AG04450 (cell line): ENCODE measurements around the gene BANP. TPM values are rescaled to one million over a fixed set of nuclear protein-coding genes. Genes with fewer than 3 reads are reported as not detected.

Experiments used
- CTCF ChIA-PET: fragments of 300-600, 350-600 bp; formaldehyde crosslinking; extraction: SDS; loops from one replicate; lab custom pipeline; 2022; ENCODE audit warnings: antibody characterized with exemption, inconsistent platforms; lab: Charles Lee
- POLR2A ChIA-PET: fragments of 350-600 bp; formaldehyde crosslinking; extraction: SDS; loops from one replicate; lab custom pipeline; 2021; ENCODE audit warnings: antibody characterized with exemption, inconsistent platforms; lab: Yijun Ruan, JAX
- DNase-seq: peaks from one replicate; pipeline ENCODE4 v3.0.0-alpha.2; 2011; ENCODE audit warnings: low read depth, low spot score
- H3K27ac ChIP-seq: one replicate; pipeline ENCODE4 v1.5.1; 2012; ENCODE audit warnings: low read depth, low read length, control low read depth
- H3K27me3 ChIP-seq: one replicate; pipeline ENCODE4 v1.6.0; 2012; ENCODE audit warnings: low read length; ENCODE audit not compliant: control insufficient read depth, insufficient read depth
- H3K4me3 ChIP-seq: 2 replicates; pipeline ENCODE4 v1.5.1; 2011; ENCODE audit warnings: mild to moderate bottlenecking, low read depth, low read length, control low read depth
- H3K9me3 ChIP-seq: 2 replicates; pipeline ENCODE4 v1.5.1; 2012; ENCODE audit warnings: low read length; ENCODE audit not compliant: control insufficient read depth, insufficient read depth
- CTCF ChIP-seq: IDR thresholded peaks from 2 replicates; pipeline ENCODE4 v1.5.1; 2011; ENCODE audit warnings: low read depth, low read length, control low read depth, inconsistent platforms
- polyA plus RNA-seq: library from polyadenylated mRNA; depleted of rRNA; stranded (reverse); fragments of >200 nt; gene quantifications from 2 replicates; pipeline ENCODE4 v1.2.3, GENCODE V29; 2011

The BANP gene
- polyA plus RNA-seq, 1 experiment, result 18.6 TPM

DNA sequence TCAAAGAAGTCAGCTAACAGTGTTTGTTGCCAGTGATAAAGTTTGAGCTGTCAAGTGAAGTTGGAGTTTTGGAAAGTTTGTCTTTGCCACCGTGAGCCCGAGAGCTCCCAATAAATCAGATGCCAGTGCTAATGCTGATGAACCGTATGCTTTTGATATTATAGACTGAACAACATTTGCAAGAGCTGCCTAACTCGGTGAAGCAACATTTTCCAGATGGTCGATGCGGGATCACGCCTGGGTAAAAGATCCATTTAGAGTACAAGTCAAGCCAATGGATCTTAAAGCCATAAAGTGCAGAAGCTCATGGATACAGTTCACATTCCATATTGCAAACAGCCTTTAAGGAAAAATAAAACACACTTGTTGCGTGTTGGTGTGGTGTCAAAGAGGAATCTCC, 9.6 kb downstream of the BANP start:
- ChIA-PET CTCF (no interaction called here), POLR2A (no interaction called here)
- no peak for DNase-seq

DNA sequence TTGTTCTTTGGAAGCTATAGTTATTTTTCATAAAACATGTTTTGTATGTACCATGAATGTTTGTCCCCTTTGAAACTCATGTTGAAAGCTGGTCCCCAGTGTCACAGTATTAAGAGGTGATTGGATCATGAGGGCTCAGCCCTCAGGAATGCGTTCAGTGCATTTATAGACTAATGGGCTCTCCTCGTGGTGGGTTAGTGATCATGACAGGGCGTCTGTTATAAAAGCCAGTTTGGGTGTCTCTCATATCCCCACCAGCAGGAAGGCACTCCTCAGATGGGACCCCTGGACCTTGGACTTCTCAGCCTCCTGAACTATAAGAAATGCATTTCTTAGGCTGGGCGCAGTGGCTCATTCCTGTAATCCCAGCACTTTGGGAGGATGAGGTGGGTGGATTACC, 10.4 kb downstream of the BANP start:
- CTCF ChIA-PET, result no interaction called here
- no peak overlapping the region for H3K27ac ChIP-seq
- DNase-seq, result no peak
- TF ChIP-seq CTCF, result no peak
- no peaks in the 10 kb centered on the region; the same call in 1 of the 2 replicates for H3K9me3 ChIP-seq
- POLR2A ChIA-PET, result interaction anchor here (0.8 kb wide), 1 partner anchor 376 kb away, joined by 4 read pairs; no protein-coding TSS in a partner anchor
- no peaks in the 10 kb centered on the region for H3K27me3 ChIP-seq
- no peak overlapping the region for H3K4me3 ChIP-seq

More for the DNA sequence above, 9.6 kb downstream of the BANP start:
- Histone ChIP-seq H3K4me3 (no peak overlapping the region), H3K27me3 (no peaks in the 10 kb centered on the region), H3K27ac (no peak overlapping the region), H3K9me3 (no peaks in the 10 kb centered on the region; the same call in 1 of the 2 replicates)
- TF ChIP-seq CTCF, result no peak

DNA sequence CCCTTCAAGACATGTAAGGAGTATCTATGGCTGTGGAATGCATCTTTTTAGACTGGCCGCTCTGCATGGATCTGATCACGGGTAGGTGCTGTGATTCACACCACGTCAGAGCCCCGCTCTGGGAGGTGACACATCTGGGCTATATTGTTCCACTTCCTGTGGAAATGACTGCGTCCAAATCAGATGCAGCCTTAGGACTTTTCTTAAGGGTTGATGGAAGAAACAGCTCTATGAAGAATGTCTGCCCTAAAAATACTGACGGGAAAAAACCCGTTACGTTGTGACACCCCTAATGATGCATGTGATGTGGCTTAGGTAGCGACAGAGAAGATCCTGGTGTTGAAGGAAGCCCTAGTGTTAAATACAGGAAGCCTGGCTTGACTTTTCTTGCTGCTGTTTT, 12.2 kb downstream of the BANP start:
- DNase-seq, result no peak
- Histone ChIP-seq H3K27ac (peak overlapping the region; percentile 21), H3K27me3 (no peaks in the 10 kb centered on the region), H3K9me3 (no peaks in the 10 kb centered on the region), H3K4me3 (no peak overlapping the region)
- CTCF ChIA-PET, result no interaction called here
- TF ChIP-seq CTCF, result no peak
- POLR2A ChIA-PET, result interaction anchor here (1.4 kb wide), 1 partner anchor 12 kb away, joined by 3 read pairs; the partner anchor contains the start of gene BANP

GRCh38 chr16:87964049-87964659, 12.9 kb downstream of the BANP start:
- no peak for TF ChIP-seq CTCF
- Histone ChIP-seq H3K9me3 (no peaks in the 10 kb centered on the region), H3K4me3 (no peak overlapping the region), H3K27ac (no peak overlapping the region), H3K27me3 (no peaks in the 10 kb centered on the region)
- DNase-seq, result no peak
- ChIA-PET CTCF (interaction anchor here (0.7 kb wide), 1 partner anchor 942 kb away, joined by 3 read pairs; no protein-coding TSS in a partner anchor), POLR2A (no interaction called here)

- H3K27ac ChIP-seq, result no peak overlapping the region
- CTCF ChIA-PET, result interaction anchor here (1.1 kb wide), 1 partner anchor 9 kb away, joined by 3 read pairs; no protein-coding TSS in a partner anchor
These were observed 14.2 kb downstream of the BANP start for GRCh38 chr16:87965417-87965816.

More at GRCh38 chr16:87965417-87965816, 14.2 kb downstream of the BANP start:
- Histone ChIP-seq H3K4me3 (no peak overlapping the region), H3K27me3 (no peaks in the 10 kb centered on the region), H3K9me3 (no peaks in the 10 kb centered on the region)
- DNase-seq, result no peak
- TF ChIP-seq CTCF, result no peak
- POLR2A ChIA-PET, result no interaction called here
